GM12864 (cell line): ENCODE results near the gene KL.

ENCODE experiments used
- DNase-seq: peaks from one replicate; pipeline ENCODE4 v3.0.0-alpha.2; 2011; ENCODE audit warnings: low read depth
- H3K4me3 ChIP-seq: 2 replicates; pipeline ENCODE4 v1.5.1; 2011; ENCODE audit warnings: mild to moderate bottlenecking, low read depth, low read length, control low read depth
- CTCF ChIP-seq: IDR thresholded peaks from 2 replicates; pipeline ENCODE4 v1.5.1; 2011; ENCODE audit warnings: low read depth, mild to moderate bottlenecking, moderate library complexity, low read length, control low read depth, inconsistent platforms; ENCODE audit errors: missing control alignments

KL gene

GRCh38 chr13:33003458-33004019, 12.7 kb upstream of the KL start:
- no peak overlapping the region for H3K4me3 ChIP-seq
- DNase-seq: no peak
- TF ChIP-seq CTCF: no peak

GRCh38 chr13:33004511-33004910, 11.7 kb upstream of the KL start:
- no peak for DNase-seq
- TF ChIP-seq CTCF: no peak
- no peak overlapping the region for H3K4me3 ChIP-seq

- TF ChIP-seq CTCF: no peak
- no peak for DNase-seq
- H3K4me3 ChIP-seq: no peak overlapping the region
These were observed 10.1 kb upstream of the KL start for GRCh38 chr13:33006134-33006533.

GRCh38 chr13:33006638-33007037, 9.6 kb upstream of the KL start:
- DNase-seq: no peak
- no peak overlapping the region for H3K4me3 ChIP-seq
- no peak for TF ChIP-seq CTCF

GRCh38 chr13:33007237-33007636, 9.0 kb upstream of the KL start:
- H3K4me3 ChIP-seq: no peak overlapping the region
- no peak for DNase-seq
- no peak for TF ChIP-seq CTCF

- H3K4me3 ChIP-seq: no peak overlapping the region
- TF ChIP-seq CTCF: no peak
- DNase-seq: no peak
These were observed 8.3 kb upstream of the KL start for GRCh38 chr13:33007950-33008349.

- no peak overlapping the region for H3K4me3 ChIP-seq
- DNase-seq: no peak
- TF ChIP-seq CTCF: no peak
These were observed 7.1 kb upstream of the KL start for GRCh38 chr13:33008946-33009722.
